Endometrium (tissue), 2 donors: ENCODE results near the gene ZNF142.

Experiments used
- FAIRE-seq: peaks from 2 replicates; lab custom pipeline; 2012; peaks lifted over from hg19 to GRCh38; lab: Jason Lieb, UNC
- donor health status: control.
- donor health status: control.

ZNF142 gene

DNA sequence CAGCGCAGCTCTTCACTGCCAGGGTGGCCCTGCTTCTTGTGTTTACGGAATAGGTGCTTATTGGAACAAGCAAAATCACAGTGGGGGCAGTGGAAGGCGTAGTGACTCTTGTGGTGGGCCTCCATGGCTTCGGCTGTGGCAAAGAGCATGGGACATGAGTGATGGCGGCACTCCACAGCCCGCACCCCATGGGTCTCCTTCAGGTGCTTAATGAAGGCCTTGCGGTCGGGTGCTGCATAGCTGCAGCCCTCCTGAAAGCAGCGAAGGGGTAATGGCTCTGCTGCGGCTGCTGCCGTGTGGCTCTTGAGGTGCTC, 10.7 kb downstream of the ZNF142 start:
- no peak for FAIRE-seq

DNA sequence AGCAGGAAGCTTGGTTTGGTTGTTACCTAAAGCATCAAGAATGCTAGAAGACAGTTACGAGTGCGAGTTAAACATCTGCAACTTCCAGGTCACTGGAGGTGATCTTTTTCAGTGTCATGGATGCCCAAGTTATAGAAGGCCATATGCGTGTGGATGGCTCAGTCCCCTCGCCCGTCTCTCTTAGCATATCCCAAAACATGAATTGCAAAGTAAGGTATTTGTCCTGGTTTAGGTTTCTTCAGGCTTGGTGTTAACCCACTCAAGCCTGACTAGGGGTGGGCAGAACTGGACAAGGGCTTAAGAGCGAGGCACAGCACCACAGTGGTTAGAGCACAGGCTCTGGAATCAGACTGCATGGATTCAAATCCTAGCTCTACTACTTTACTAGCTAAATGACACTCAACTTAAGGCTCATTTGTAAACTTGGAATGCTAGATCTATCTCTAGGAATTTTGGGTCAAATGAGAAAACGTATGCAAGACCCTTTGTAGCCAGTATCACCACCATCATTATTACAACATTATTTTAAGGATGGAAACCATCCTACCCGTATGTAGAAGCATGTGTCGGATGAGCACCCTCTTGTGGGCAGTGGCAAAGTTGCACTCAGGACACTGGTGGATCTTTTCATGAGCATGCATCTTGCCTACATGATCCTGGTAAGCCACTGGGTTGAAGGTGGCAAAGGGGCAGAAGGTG, 11.2 kb downstream of the ZNF142 start:
- no peak for FAIRE-seq

DNA sequence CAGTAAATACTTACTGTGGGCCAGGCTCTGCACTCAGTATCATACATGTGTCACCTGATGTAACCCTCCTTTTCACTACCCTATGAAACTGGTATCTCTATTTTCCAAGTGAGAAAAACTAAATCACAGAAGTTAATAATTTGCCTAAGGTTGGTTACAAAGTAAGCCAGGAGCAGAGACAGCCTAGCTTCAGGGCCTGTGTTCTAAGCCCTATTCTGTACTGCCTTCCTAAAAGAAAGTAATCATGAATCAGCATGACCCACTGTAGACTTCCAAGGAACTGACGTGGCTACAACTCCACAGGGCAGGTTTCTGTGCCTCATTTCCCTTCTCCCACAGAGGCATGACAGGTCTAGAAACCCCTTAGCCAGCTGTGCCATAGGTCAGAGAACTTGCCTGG, 14.3 kb downstream of the ZNF142 start:
- no peak for FAIRE-seq

DNA sequence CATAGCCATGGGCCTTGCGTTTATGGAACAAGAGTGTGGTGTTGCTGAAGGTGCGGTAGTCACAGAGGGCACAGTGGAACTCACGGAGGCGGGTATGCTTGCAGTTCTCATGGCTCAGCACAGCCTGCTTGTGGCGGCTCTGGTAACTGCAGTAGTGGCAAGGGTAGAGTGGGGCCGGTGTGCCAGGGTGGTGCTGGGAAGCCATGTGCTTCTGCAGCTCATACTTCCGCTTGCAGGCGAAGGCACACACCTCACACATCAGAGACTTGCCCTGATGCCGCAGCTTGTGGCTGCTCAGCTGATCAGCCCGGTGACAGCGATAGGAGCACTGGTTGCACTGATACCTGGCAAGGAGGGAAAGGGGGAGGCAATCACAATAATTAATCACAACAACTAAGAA, 14.7 kb downstream of the ZNF142 start:
- no peak for FAIRE-seq

DNA sequence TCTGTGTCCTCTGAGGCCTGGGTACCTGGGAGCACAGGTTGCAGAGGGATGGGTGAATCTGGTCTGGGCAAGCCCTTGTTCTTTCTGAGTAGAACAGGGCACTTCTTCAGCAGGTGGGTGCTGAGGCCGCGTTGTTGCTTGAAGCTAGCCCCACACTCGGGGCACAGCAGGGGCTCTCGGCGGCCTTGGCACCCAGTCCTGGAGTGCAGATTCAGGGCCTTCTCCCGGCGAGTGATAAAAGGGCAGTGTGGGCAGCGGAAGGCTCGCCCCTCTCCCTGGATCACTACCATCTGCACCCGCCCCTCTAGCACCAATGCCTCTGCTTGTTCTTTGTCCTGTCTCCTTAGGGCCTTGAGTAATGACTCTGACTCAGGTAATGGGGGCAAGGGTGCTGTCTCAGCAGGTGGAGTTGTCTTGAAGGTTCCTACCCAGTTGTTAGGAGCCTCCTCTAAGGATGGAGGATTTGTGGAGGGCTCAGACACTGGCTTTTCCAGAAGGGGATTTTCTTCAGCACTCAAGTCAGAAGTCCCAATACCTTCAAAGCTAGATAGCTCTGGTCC, 15.6 kb downstream of the ZNF142 start:
- FAIRE-seq, result no peak

DNA sequence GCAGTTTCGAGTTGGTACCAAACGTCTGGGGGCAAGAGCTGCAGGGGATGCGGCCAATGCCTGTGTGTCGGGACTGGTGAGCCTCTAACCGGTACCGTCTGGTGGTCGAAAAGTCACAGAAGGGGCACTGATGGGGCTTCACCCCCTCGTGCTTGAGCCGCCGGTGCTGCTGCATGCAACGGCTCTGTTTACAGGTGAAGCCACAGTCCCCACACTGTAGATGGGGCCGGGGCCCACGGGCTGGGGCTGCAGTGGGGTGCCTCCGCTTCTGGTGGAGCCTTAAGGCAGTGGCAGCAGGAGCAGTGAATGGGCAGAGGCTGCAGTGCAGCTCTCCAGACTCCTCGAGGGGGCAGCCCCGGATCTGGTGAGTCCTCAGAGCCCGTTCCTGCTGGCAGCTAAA, 16.6 kb downstream of the ZNF142 start:
- no peak for FAIRE-seq

DNA sequence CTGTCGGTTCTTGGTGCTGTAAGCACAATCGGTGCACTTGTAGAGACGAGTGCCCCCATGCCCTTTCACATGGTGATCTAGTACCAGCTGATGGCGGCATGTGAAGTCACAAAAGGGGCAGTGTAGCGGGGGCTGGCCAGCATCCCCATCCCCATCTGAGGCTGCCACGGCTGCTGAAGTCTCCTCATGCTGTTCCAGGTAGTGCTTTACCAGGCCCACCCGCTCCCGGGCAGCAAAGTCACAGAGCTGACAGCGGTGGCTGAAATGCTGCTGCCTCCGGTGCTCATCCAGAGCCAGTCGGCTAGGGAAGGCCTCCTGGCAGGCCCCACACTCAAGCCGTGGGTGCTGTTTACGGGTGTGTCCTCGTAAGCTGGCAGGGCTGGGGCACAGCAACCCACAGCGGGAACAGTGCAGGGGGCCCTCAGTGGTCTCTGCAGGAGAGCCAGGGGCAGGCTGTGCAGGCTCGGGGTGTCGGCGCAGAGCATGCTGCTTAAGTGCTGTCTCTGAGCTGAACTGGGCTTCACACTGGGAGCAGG, 17.2 kb downstream of the ZNF142 start:
- FAIRE-seq, result no peak

DNA sequence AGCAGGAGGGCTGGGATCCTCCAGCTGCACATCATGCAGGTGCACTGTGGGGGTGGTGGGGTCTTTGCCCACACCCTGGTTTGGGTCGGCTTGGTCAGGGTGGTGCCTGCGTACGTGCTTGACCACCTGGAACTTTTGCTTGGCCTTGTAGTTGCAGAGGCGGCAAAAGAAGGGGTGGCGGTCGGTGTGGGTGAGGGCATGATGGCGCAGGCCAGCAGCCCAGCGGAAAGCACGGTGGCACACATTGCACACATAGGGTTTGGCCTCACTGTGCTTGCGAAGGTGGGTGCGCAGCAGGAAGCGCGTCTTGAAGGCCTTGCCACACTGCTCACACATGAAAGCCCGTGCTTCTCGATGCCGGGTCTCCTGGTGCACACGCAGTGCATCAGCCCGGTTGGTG, 21.1 kb downstream of the ZNF142 start:
- FAIRE-seq, result no peak

DNA sequence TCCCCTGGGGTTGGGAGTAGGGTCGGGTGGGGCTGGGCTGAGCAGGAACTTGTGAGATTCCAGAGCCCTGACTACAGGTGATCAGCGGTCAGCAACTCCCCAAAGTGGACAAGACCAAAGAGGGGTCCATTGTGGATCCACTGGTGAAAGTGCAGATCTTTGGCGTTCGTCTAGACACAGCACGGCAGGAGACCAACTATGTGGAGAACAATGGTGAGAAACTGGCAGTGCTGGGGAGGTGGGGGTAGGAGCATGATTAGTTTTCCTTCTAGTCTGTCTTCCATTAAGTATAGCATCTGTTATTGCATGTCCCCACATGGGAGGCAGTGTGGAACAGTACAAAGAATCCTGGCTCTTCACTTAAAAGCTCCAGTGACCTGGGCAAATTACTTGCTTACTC, 23.7 kb downstream of the ZNF142 start:
- FAIRE-seq, result no peak

DNA sequence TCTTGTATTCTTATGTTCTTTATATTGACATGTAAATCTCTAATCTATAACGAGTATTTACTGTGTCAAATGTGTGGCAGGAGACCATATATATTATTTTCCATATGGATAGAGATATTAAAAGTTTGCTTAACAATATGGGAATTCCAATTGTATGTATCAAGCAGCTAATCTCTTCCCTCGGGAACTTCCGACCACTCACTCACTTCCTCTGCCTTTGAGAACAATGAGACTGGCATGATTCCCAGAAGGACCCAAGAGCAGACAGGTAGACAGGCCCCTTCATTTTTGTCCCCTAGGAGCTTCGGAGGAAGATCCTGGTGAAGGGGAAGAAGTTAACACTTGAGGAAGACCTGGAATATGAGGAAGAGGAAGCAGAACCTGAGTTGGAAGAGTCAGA, 27.6 kb downstream of the ZNF142 start:
- no peak for FAIRE-seq

DNA sequence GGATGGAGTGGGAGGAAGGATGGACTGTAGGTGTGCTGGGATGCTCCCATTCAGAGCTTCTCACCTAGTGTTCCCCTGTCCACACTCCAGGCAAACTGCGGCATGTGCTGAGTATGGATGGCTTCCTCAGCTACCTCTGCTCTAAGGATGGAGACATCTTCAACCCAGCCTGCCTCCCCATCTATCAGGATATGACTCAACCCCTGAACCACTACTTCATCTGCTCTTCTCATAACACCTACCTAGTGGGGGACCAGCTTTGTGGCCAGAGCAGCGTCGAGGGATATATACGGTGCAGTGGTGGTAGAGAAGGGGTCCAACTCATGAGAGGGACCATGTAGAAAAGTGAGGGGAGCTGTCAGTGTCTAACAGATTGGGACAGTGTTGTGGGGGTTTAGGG, 31.5 kb downstream of the ZNF142 start:
- no peak for FAIRE-seq

DNA sequence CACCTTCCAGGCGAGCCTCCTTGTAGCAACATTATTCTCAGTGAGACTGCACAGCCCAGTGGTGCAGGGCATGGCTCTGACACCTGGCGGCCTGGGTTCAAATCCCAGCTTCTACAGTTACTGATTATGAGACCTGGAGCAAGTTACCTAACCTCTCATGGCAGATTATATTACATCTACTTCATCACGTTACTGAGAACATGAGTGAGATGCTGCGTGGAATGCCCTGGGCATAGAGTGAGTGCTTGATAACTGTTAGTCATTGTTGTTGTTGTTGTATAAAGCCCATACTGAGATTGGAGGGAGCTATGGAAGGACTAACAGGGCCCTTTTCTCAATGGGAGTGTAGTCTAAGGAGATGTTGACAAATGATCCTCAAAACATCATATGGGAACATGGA, 33.1 kb downstream of the ZNF142 start:
- FAIRE-seq, result no peak

DNA sequence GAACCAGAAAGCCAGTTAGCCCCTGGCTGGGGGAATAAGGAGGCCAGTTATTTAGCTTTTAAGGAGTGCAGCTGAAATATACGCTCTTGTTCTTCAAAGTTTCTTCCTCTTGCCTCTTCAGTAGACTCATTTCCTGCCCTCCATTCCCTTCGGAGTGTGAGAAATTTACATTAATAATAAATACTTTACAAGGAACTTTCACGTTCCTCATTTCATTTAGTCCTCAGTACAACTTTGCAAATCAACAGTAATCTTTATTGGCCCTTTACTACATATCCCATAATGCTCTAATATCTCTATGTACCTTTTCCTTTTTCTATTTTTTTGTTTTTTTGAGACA, 36.1 kb downstream of the ZNF142 start:
- no peak for FAIRE-seq

DNA sequence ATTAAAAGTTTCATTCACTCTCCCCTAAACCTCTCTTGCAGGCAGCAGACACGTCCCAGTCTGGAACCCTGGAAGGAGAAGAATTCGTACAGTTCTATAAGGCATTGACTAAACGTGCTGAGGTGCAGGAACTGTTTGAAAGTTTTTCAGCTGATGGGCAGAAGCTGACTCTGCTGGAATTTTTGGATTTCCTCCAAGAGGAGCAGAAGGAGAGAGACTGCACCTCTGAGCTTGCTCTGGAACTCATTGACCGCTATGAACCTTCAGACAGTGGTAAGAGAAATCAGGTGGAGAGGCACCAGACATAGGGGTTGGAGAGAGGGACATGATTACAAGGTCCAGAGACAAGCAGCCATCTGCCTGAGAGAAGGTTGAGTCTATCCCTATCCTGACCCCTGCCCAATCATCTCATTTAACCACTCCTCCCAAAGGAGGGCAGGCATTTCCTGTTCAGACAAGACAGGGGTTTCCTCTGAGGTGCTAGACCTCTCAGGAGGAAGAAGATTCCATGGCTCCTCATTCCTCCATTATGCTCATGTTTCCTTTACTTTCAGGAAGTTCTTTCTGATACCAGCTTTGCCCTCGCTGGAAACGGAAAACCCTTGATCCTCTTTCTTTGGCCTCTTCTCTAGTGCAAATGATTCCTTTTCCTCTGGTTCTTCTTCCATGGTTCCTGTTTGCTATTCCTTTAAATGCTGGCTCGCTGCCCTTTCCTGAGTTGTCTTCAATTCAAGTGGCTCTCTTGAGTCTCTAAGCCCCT, 36.6 kb downstream of the ZNF142 start:
- FAIRE-seq, result no peak

DNA sequence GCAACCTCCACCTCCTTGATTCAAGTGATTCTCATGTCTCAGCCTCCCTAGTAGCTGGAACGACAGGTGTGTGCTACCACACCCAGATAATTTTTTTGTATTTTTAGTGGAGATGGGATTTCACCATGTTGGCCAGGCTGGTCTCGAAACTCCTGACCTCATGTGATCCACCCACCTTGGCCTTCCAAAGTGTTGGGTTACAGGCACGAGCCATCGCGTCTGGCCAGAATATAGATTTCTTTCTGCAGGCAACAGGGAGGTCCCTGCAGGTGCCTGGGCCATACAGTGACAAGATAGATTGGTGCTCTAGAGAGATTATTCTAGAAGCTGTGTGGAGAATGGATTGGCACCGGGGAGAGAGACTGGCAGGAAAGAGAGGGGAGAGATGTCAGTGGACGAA, 38.4 kb downstream of the ZNF142 start:
- FAIRE-seq, result no peak

DNA sequence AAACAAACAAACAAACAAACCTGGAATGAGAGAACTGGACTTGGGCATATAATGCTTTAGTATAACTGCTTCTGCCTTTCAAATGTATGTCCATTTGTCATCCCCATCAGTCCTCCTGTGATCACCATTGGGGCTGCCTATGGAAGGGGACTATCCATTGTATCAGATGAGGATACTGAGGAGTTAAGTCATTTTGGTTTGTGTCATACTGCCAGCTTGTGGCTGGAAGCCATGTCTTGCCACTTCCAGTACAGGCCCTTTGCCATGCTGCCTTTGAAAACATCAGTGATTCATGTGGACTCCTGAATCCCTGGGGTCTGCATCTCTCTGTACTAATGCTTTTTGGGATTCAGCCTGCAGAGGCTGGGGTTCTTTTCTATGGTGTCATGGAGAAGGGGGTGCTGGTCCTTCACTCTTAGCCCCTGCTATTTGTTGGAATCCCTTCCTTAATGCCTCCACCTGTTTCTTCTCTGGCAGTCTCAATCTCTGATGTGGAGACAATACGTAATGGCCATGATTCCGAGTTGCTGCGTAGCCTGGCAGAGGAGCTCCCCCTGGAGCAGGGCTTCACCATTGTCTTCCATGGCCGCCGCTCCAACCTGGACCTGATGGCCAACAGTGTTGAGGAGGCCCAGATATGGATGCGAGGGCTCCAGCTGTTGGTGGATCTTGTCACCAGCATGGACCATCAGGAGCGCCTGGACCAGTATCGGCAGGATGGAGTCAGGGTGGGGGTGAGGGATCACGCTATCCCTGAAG, 41.1 kb downstream of the ZNF142 start:
- FAIRE-seq, result no peak

DNA sequence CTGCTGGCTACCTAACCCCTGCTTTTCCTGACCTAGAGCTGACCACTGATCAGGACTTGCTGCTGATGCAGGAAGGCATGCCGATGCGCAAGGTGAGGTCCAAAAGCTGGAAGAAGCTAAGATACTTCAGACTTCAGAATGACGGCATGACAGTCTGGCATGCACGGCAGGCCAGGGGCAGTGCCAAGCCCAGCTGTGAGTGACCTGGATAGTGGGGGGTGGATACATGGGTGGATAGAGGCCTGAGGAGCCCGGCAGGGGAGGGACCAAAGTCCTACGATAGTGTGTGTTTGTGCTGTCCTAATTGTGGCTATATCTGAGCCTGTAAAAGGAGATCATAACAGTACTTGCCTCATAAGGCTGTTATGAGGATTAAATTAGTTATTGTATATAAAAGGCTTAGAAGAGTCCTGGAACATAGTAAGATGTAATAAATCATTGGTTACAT, 43.5 kb downstream of the ZNF142 start:
- FAIRE-seq, result no peak

DNA sequence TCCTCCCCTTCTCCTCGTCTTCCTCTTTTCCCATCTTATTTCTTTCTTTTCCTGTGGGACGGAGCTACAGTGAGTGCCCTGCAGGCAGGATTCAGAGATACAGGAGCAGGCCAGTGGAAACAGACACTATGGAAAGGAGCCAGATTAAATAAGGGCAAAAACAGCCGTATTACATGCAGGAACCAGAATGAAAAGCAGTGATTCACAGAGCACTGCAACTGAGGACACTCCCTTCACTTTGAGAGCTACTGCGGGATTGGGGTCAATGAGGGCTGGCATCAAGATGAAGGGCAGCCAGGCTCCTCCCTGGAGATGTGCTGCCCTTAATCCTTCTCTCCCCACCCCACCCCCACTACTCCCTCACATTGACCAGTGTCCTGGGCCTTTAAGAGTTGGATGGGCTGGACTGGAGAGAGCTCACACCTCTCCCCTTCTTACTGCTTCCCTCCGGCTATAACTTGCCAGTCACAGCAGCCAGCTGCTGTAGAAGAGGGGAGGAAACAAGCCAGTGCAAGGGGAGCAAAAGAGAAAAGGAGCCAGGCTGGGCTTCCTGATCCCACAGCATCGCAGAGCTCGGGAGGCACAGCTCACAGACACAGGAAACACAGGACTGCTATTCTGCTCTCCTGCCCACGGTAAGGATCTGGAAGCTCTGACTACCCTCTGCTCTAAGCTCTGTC, 51.8 kb downstream of the ZNF142 start, which contains the start of gene PLCD4:
Gene PLCD4, plus strand, starts transcription at position 464 of the 680 bp plus-strand sequence. CDS start 7,841 bp downstream, outside the sequence.
- no peak for FAIRE-seq

DNA sequence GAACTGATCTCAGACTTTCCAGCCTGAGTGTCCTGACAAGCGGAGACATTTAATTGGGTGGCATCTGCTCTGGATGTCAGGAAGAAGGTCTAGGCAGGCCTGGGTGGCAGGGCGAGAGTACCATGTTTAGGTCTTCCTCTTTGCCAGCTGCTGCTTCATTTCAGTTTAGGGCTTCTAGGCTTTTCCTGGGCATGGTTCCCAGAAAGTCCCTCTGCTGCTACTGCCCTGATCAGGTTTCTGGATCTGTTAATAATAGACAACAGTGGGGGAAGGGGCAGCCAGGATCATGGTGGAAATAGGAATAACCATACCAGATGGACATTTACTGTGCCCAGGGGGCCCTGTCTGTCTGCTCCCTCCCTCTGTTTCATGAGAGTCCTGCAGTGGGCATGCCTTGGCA, 54.0 kb downstream of the ZNF142 start:
- FAIRE-seq, result no peak
